ENCODE data around the gene RWDD1. TPM values are rescaled to one million over a fixed set of nuclear protein-coding genes. Genes with fewer than 3 reads are reported as not detected.

RWDD1 gene
- total RNA-seq, 1 donor from 2014 or later, result 37.4 TPM

DNA sequence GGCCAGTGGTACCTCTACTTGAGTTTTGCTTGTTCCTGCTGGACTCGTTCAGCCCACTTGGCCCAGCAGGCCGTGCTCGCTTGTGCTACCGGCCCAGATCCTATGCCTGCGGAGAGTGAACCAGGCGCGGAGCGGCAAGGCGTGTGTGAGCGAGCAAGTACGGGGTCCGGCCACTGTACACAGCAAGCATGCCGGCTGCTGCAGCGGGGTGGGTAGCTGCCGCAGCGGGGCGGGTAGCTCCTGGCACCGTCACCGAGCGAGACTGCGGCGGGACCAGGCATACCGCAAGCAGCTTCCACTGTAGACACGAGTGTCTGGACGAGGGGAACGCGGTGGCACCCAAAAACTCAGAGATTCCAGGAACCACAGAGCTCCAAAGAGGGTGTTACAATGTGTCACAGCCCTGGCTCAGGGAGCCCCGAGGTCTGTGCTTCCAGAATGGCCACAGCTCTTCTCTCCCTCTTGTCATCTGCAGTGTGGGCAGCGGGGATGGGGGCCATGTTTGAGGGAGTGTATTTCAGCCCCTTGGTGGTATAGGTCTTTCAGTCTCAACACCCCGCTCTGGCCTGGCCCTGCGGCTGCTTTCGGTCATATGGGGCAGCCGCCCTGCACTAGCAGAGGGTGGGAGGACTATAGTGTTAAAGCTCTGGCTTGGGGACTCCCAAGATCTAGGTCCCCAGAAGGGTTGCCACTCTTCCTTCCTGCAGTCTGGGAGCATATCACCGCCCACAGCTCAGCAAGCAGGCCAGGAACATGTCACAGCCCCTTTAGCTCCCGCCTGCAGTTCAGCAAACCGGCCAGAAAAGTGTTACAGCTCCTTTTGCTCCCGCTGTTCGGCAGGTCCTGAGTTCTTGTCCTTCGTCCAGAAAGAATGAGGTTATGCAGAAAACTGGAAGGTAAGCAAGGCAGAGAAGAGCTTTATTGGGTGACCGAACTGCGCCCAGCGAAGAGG, 6.1 kb upstream of the RWDD1 start:
- Histone ChIP-seq H3K27ac (no peak overlapping the region), H3K4me1 (peaks cover 6% of the 10 kb centered on the region), H3K36me3 (no peaks in the 10 kb centered on the region), H3K9me3 (no peaks in the 10 kb centered on the region), H3K4me3 (peak overlapping the region; percentile 36), H3K27me3 (no peaks in the 10 kb centered on the region)
- peak; percentile 56 for ATAC-seq
- intact Hi-C loops (cut with DNase I), result no loop called here
- DNase-seq, result peak; percentile 67
- TF ChIP-seq, protein P1, sequence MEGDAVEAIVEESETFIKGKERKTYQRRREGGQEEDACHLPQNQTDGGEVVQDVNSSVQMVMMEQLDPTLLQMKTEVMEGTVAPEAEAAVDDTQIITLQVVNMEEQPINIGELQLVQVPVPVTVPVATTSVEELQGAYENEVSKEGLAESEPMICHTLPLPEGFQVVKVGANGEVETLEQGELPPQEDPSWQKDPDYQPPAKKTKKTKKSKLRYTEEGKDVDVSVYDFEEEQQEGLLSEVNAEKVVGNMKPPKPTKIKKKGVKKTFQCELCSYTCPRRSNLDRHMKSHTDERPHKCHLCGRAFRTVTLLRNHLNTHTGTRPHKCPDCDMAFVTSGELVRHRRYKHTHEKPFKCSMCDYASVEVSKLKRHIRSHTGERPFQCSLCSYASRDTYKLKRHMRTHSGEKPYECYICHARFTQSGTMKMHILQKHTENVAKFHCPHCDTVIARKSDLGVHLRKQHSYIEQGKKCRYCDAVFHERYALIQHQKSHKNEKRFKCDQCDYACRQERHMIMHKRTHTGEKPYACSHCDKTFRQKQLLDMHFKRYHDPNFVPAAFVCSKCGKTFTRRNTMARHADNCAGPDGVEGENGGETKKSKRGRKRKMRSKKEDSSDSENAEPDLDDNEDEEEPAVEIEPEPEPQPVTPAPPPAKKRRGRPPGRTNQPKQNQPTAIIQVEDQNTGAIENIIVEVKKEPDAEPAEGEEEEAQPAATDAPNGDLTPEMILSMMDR (IDR thresholded peaks at IDR 0.05), result no peak

DNA sequence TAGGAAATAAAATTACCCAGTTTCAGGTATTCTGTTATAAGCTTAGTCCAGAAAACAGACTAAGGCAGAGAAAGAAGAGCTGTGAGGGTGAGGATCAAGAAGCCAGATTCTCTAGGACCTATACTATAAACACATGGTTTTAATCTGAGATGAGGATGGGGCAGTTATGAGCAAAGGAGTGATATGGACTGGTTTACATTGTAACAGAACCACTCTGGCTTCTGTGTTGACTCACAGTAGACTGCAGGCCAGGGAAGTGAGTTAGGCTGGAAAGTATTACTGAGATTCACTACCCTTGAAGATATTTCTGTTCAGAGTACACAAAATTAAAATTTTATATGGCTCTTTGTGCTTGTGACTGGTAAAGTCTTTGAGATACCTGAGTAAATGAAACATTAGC, 3.2 kb upstream of the RWDD1 start:
- Histone ChIP-seq H3K36me3 (no peaks in the 10 kb centered on the region), H3K4me1 (peaks cover 16% of the 10 kb centered on the region), H3K27ac (no peak overlapping the region), H3K27me3 (no peaks in the 10 kb centered on the region), H3K4me3 (no peak overlapping the region), H3K9me3 (no peaks in the 10 kb centered on the region)
- intact Hi-C loops (cut with DNase I), result no loop called here
- ATAC-seq (no peak), DNase-seq (no peak)
- TF ChIP-seq, protein P1 (IDR thresholded peaks at IDR 0.05), result no peak

DNA sequence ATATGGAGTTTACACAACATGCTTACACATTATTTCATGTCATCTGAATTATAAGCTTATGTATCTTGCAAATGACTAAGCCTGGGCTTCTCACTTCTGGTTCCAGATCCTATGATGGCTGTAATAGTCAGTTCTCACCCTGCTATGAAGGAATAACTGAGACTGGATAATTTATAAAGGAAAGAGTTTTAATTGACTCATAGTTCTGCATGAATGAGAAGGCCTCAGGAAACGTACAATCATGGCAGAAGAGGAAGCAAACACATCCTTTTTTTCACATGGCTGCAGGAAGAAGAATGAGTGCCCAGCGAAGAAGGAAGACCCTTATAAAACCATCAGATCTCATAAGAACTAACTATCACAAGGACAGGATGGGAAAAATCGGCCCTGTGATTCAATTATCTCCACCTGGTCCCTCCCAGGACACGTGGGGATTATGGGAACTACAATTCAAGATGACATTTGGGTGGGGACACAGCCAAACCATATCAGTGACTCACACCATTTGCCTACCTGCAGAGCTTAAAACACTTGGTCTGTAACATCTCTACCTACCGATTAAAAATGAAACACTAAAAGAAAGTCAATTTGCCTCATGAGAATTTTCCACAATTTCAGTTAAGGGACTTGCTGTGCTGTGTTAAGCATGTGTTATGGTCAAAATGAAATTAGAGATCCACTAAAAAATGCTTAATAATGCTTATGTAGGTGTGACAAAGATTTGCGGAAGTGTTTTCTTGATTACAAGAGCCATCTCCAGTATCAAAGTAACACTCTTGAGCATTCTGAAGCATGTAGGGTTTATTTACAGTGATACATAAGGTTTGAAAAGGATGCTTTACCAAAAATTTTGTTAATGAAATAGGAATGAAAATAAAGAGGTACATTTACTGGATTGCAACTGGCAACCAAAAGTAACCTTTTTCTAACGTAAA, 2.2 kb upstream of the RWDD1 start:
- peaks cover 22% of the 10 kb centered on the region for H3K4me1 ChIP-seq
- no peak for DNase-seq
- ATAC-seq, result no peak
- peaks cover 3% of the 10 kb centered on the region for H3K36me3 ChIP-seq
- no peak overlapping the region for H3K4me3 ChIP-seq
- intact Hi-C loops (cut with DNase I), result no loop called here
- no peaks in the 10 kb centered on the region for H3K9me3 ChIP-seq
- no peaks in the 10 kb centered on the region for H3K27me3 ChIP-seq
- TF ChIP-seq, protein P1 (IDR thresholded peaks at IDR 0.05), result no peak
- no peak overlapping the region for H3K27ac ChIP-seq

DNA sequence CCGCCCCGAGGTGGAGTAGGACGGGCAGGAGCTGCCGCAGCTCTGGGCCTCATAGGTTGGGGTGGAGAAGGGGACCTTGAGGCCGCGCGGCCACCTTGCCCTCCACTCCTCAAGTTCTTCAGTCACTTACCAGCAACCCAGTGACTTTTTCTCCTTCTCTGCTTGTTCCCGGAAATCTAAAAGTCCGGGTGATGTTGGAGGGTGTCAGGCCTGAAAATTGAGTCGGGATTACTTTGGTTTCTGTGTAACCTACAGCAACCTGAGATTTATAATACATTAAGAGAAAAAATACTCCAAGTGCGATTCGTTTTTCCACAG, 338 bp downstream of the RWDD1 start:
- peak overlapping the region; percentile 93 for H3K27ac ChIP-seq
- H3K27me3 ChIP-seq, result no peaks in the 10 kb centered on the region
- intact Hi-C loops (cut with DNase I), result no loop called here
- peaks cover 22% of the 10 kb centered on the region for H3K4me1 ChIP-seq
- H3K36me3 ChIP-seq, result peaks cover 14% of the 10 kb centered on the region
- DNase-seq (no peak), ATAC-seq (no peak)
- TF ChIP-seq, protein P1 (IDR thresholded peaks at IDR 0.05), result no peak
- peak overlapping the region; percentile 80 for H3K4me3 ChIP-seq
- H3K9me3 ChIP-seq, result no peaks in the 10 kb centered on the region

DNA sequence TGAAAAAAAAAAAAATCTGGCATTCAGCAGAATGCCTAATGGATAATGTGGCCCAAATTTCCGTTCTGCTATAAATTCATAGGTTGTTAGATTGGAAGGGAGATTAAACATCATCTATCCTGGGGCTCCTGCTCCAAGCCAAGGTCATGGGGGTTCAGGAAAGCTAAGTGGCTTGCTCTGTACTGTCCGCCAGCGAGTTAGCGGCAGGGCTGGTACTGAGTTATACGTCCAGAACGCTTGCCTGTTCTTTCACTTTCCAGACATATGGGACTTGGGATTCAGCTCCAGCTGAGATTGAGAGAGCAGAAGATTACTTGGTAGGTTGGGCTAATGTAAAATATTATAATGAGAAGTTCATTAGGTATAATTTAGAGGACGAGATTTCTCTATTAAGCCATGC, 858 bp downstream of the RWDD1 start:
- TF ChIP-seq, protein P1 (IDR thresholded peaks at IDR 0.05), result no peak
- ATAC-seq, result no peak
- DNase-seq, result no peak
- Histone ChIP-seq H3K36me3 (peaks cover 18% of the 10 kb centered on the region), H3K4me3 (peak overlapping the region; percentile 80), H3K4me1 (peaks cover 22% of the 10 kb centered on the region), H3K9me3 (no peaks in the 10 kb centered on the region), H3K27ac (peak overlapping the region; percentile 93), H3K27me3 (no peaks in the 10 kb centered on the region)
- intact Hi-C loops (cut with DNase I), result no loop called here
